PC-3 (cell line): ENCODE measurements around the gene CLRN1. TPM values are rescaled to one million over a fixed set of nuclear protein-coding genes. Genes with fewer than 3 reads are reported as not detected.

Experiments used
- ATAC-seq: fragments of 200-7000 bp; cut with Tn5 transposase; 2 replicates; pipeline ENCODE4 v1.9.1; 2020; ENCODE audit warnings: mild to moderate bottlenecking, moderate library complexity
- BruUV-seq: library from RNA; stranded (reverse); fragments of 400-500 nt; replicated peaks from 2 replicates; lab custom pipeline; 2021; lab: Mats Ljungman, UMichigan
- CTCF ChIA-PET: fragments of 300-600 bp; sonication (Branson Sonifier 250); formaldehyde crosslinking; loops from one replicate; lab custom pipeline; 2022; ENCODE audit warnings: antibody characterized with exemption; lab: Charles Lee
- POLR2A ChIA-PET: fragments of 300-600 bp; sonication (Branson Sonifier 250); formaldehyde crosslinking; loops from one replicate; lab custom pipeline; 2022; ENCODE audit warnings: antibody characterized with exemption; ENCODE audit not compliant: unreplicated experiment; lab: Charles Lee
- DNase-seq: peaks from one replicate; pipeline ENCODE4 v3.0.0-alpha.2; 2015
- H2AFZ ChIP-seq: fragments of 300-600 bp; sonication (generic); 2 replicates; pipeline ENCODE4 v1.6.0; 2016; ENCODE audit warnings: antibody characterized with exemption, low read length
- H3F3A ChIP-seq: fragments of 300-600 bp; sonication (generic); one replicate; pipeline ENCODE4 v1.6.0; 2017; ENCODE audit warnings: antibody characterized with exemption, low read length, control low read depth, mild to moderate bottlenecking; ENCODE audit not compliant: unreplicated experiment
- H3K27ac ChIP-seq: fragments of 300-600 bp; sonication (generic); 2 replicates; pipeline ENCODE4 v1.5.1; 2016; ENCODE audit warnings: mild to moderate bottlenecking, low read length
- H3K27me3 ChIP-seq: fragments of 300-600 bp; sonication (generic); 2 replicates; pipeline ENCODE4 v1.6.1; 2016; ENCODE audit warnings: low read length, mixed read lengths
- H3K36me3 ChIP-seq: fragments of 300-600 bp; sonication (generic); 2 replicates; pipeline ENCODE4 v1.6.1; 2016; ENCODE audit warnings: low read depth, mixed run types, low read length, mixed read lengths
- H3K4me1 ChIP-seq: fragments of 300-600 bp; sonication (generic); 2 replicates; pipeline ENCODE4 v1.5.1; 2016; ENCODE audit warnings: low read length; ENCODE audit not compliant: insufficient read depth
- H3K4me2 ChIP-seq: fragments of 300-600 bp; sonication (generic); 2 replicates; pipeline ENCODE4 v1.6.0; 2016; ENCODE audit warnings: low read length
- H3K4me3 ChIP-seq: fragments of 300-600 bp; sonication (generic); 2 replicates; pipeline ENCODE4 v1.5.1; 2016; ENCODE audit warnings: mild to moderate bottlenecking, low read length, mixed read lengths
- H3K79me2 ChIP-seq: fragments of 300-600 bp; sonication (generic); 2 replicates; pipeline ENCODE4 v1.6.1; 2017; ENCODE audit warnings: low read length, mixed read lengths
- H3K9ac ChIP-seq: fragments of 300-600 bp; sonication (generic); 2 replicates; pipeline ENCODE4 v1.6.0; 2016; ENCODE audit warnings: mild to moderate bottlenecking, low read length
- H3K9me2 ChIP-seq: fragments of 300-600 bp; sonication (generic); replicated peaks from 2 replicates; pipeline ENCODE4 v1.6.1; 2016; ENCODE audit warnings: mixed run types, low read length, mixed read lengths
- H3K9me3 ChIP-seq: fragments of 300-600 bp; sonication (generic); 2 replicates; pipeline ENCODE4 v1.6.1; 2016; ENCODE audit warnings: low read length, mixed read lengths
- H4K20me1 ChIP-seq: fragments of 300-600 bp; sonication (generic); 2 replicates; pipeline ENCODE4 v1.6.1; 2016; ENCODE audit warnings: low read length, mixed read lengths
- EZH2 ChIP-seq: fragments of 300-600 bp; sonication (generic); IDR thresholded peaks from one replicate; pipeline ENCODE4 v1.6.1; 2017; ENCODE audit warnings: antibody characterized with exemption, mild to moderate bottlenecking, low read length; ENCODE audit not compliant: unreplicated experiment
- EZH2phosphoT487 ChIP-seq: fragments of 300-600 bp; sonication (generic); IDR thresholded peaks from 2 replicates; pipeline ENCODE4 v1.6.1; 2018; ENCODE audit warnings: mild to moderate bottlenecking, antibody characterized with exemption, low read length, borderline replicate concordance
- intact Hi-C: fragments of 100-400 bp; cut with micrococcal nuclease; formaldehyde crosslinking; loops from 2 replicates; pipeline ENCODE4 v1.9.0; 2023
- total RNA-seq: library from RNA; depleted of rRNA; stranded (reverse); fragments of >200 nt; gene quantifications from 2 replicates; pipeline ENCODE4 v1.2.3, GENCODE V29; 2014
- TF ChIP-seq, protein P1 (sequence below): fragments of 300-600 bp; sonication (generic); conservative IDR thresholded peaks from 2 replicates; pipeline ENCODE4 v1.5.1; 2017; ENCODE audit warnings: antibody characterized with exemption, low read depth, mild to moderate bottlenecking, low read length

Gene CLRN1
- total RNA-seq, 1 experiment from 2014 or later, result not detected

DNA sequence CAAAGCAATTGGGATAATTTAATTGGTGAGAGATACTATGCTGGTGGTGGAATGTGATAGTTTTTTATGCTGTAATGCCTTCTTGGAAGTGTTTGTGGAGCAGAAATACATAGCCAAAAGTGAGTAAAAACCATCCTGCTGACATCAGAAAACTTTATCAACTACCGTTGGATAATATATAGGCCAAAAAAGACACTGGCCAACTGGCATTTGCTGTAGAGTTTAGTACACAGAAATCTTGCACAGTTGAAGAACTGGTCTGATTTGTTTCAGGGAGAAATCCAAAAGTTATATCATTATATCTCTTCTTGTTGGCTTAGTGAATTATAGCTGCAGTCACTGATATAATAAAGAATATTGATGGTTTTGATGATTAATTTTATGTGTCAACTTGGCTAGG lies 66.8 kb downstream of the CLRN1 start:
- Histone ChIP-seq H3F3A (no peaks in the 10 kb centered on the region), H3K4me3 (no peak overlapping the region), H3K79me2 (no peaks in the 10 kb centered on the region), H3K27ac (no peak overlapping the region), H3K4me1 (no peaks in the 10 kb centered on the region), H4K20me1 (no peaks in the 10 kb centered on the region), H3K9ac (no peak overlapping the region), H3K27me3 (peaks cover 95% of the 10 kb centered on the region), H3K4me2 (no peak overlapping the region), H3K9me2 (no peaks in the 10 kb centered on the region), H2AFZ (no peak overlapping the region), H3K9me3 (0 out of 2 replicates have a peak, but pooled peaks cover 7% of the 10 kb centered on the region), H3K36me3 (no peaks in the 10 kb centered on the region)
- intact Hi-C loops, result no loop called here
- no TSS peak for BruUV-seq
- TF ChIP-seq EZH2phosphoT487, result no peak
- TF ChIP-seq, protein P1, sequence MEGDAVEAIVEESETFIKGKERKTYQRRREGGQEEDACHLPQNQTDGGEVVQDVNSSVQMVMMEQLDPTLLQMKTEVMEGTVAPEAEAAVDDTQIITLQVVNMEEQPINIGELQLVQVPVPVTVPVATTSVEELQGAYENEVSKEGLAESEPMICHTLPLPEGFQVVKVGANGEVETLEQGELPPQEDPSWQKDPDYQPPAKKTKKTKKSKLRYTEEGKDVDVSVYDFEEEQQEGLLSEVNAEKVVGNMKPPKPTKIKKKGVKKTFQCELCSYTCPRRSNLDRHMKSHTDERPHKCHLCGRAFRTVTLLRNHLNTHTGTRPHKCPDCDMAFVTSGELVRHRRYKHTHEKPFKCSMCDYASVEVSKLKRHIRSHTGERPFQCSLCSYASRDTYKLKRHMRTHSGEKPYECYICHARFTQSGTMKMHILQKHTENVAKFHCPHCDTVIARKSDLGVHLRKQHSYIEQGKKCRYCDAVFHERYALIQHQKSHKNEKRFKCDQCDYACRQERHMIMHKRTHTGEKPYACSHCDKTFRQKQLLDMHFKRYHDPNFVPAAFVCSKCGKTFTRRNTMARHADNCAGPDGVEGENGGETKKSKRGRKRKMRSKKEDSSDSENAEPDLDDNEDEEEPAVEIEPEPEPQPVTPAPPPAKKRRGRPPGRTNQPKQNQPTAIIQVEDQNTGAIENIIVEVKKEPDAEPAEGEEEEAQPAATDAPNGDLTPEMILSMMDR, result no peak
- no peak for TF ChIP-seq EZH2
- ATAC-seq, result no peak
- ChIA-PET POLR2A (no interaction called here), CTCF (no interaction called here)
- peak; percentile 16 for DNase-seq

DNA sequence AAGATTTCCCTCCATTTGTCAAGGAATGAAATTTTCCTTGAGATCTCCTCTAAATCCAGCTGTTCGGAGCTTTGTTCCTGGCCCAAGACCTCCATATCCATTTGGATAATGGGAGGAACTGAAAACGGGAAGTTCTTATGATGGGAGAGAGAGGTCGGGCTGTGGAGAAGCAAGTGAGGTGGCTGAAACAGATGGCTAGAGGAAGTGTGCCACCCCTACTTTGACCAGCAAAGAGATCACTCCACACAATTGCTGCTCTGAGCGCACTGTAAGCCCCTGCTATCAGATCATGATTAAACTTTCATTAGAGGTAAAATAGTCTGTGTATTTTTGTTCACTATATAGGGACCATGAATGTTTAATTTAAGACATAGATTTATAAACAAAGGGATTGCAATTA lies 67.2 kb downstream of the CLRN1 start, which contains the start of gene MINDY4B:
Gene MINDY4B (minus strand): TSS at position 101 of the 400 bp plus-strand sequence. CDS start 0 bp downstream, at position 101.
- intact Hi-C loops, result no loop called here
- no peak within 1 kb of the TSS for H3K4me3 ChIP-seq
- no peak within 1 kb of the TSS for H3K27ac ChIP-seq
- no TSS peak for BruUV-seq
- H3K9ac ChIP-seq, result no peak within 1 kb of the TSS
- no peak for ATAC-seq
- no peaks in the 10 kb centered on the region for H4K20me1 ChIP-seq
- H3K9me3 ChIP-seq, result 0 out of 2 replicates have a peak, but pooled peaks cover 7% of the 10 kb centered on the region
- TF ChIP-seq EZH2phosphoT487, result no peak
- no peak for TF ChIP-seq EZH2
- TF ChIP-seq, protein P1, result no peak
- no peaks in the 10 kb centered on the region for H3F3A ChIP-seq
- ChIA-PET CTCF (no interaction called here), POLR2A (no interaction called here)
- no peak within 1 kb of the TSS for H2AFZ ChIP-seq
- no peaks in the 10 kb centered on the region for H3K79me2 ChIP-seq
- DNase-seq, result no peak
- H3K4me1 ChIP-seq, result no peaks in the 10 kb centered on the region
- peaks cover 95% of the 10 kb centered on the region for H3K27me3 ChIP-seq
- H3K9me2 ChIP-seq, result no peaks in the 10 kb centered on the region
- H3K36me3 ChIP-seq, result no peaks in the 10 kb centered on the region
- no peak within 1 kb of the TSS for H3K4me2 ChIP-seq

DNA sequence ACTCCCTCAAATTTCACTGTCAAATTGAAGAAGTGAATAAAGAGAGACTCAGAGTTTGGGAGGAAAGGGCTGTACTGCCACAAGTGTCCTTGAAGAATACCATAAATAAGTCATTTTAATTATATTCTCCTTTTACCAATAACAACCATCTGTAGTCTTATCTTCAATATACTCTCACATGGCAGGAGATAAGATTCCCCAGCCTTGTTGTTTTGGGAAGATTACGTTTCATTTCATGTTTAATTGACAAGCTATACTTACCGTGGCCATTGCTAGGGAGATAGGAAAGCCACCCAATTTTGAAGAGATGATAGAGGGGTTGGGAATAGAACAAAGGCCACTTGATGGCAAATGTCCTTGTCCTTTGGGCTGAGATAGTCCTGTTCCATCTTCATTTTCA lies 69.5 kb downstream of the CLRN1 start:
- no TSS peak for BruUV-seq
- Histone ChIP-seq H3K9me2 (no peaks in the 10 kb centered on the region), H3K9ac (no peak overlapping the region), H3F3A (no peaks in the 10 kb centered on the region), H3K27ac (no peak overlapping the region), H3K9me3 (0 out of 2 replicates have a peak, but pooled peaks cover 7% of the 10 kb centered on the region), H4K20me1 (no peaks in the 10 kb centered on the region), H2AFZ (no peak overlapping the region), H3K27me3 (peaks cover 92% of the 10 kb centered on the region), H3K4me3 (no peak overlapping the region), H3K79me2 (no peaks in the 10 kb centered on the region), H3K4me2 (no peak overlapping the region), H3K36me3 (no peaks in the 10 kb centered on the region), H3K4me1 (no peaks in the 10 kb centered on the region)
- DNase-seq, result no peak
- intact Hi-C loops, result no loop called here
- CTCF ChIA-PET, result no interaction called here
- no peak for TF ChIP-seq EZH2phosphoT487
- no peak for TF ChIP-seq EZH2
- TF ChIP-seq, protein P1, result no peak
- POLR2A ChIA-PET, result no interaction called here
- ATAC-seq, result no peak
